ENCODE data around the gene KRTAP5-2.
A peak's percentile ranks its signal among the peaks of the same experiment; 100 is the strongest.

KRTAP5-2 gene

DNA sequence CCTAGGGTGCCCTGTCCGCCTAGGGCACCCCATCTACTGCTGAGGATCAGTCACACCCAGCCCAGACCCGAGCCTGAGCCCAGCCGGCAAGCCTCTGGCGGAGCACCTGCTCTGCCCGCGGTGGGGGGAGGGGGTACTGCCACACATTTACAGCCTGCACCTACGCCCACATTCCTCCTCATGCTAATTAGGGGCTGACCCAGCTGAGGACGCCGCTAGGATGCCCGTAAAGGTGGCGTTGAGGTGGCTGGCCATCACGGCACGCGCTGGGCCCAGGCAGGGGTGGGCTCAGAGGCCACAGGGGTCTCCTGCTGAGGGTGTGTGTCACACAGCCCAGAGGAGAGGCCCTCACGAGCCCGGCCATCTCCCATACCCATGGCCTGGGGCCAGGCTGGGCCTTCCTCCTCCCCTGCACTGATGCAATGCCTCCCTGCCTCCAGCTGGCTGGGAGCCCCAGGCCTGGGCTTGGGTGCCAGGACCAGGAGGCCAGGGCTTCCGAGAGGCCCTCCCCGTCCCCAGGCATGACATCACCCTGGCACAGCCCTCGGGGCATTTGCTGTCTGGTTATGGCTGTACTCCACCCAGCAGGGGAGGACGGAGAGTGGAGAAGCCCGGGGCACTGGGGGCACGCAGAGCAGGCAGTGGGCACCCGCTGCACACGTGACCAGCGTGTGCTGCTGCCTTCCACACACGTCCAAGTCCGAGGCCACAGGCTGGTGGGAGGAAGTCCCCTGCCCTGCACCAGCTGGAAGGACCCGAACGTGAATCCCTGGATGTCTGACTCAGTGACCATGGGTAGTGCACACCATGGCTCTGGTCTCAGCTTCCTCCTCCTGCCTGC is 38.8 kb downstream of the KRTAP5-2 start:
- H3K9me3 ChIP-seq (ENCODE audit: control insufficient read depth, low read length), result no peaks in the 10 kb centered on the region
- peaks cover 25% of the 10 kb centered on the region for H3K4me1 ChIP-seq (ENCODE audit: control insufficient read depth, insufficient read depth, low read length)
- H3K4me3 ChIP-seq (ENCODE audit: low read length), result no peak overlapping the region
- peak; percentile 94 for DNase-seq (ENCODE audit: low read depth)
- peak overlapping the region; percentile 47 for H3K9ac ChIP-seq (ENCODE audit: low read length)
- H3K36me3 ChIP-seq (ENCODE audit: control insufficient read depth, insufficient read depth, low read length, severe bottlenecking), result no peaks in the 10 kb centered on the region
- H3K27me3 ChIP-seq (replicated peaks; ENCODE audit: control insufficient read depth, insufficient read depth, low read length), result no peaks in the 10 kb centered on the region

DNA sequence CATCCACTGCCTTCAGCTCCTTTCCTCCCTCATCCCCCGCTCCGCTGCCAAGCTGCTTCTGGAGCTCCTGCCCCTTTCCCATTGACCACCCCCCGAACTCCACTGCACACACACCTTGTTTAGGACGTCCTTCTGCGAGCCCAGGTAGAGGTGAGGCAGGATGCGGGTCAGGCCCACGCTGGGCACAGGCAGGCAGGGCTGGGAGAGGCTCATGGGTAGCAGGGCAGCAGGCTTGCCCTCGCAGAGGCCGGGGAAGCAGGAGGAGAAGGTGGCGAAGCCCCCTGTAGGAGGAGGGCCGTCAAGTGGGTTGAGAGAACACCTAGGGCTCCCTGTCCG is 39.4 kb downstream of the KRTAP5-2 start:
- no peak overlapping the region for H3K4me3 ChIP-seq (ENCODE audit: low read length)
- H3K9me3 ChIP-seq (ENCODE audit: control insufficient read depth, low read length), result no peaks in the 10 kb centered on the region
- no peaks in the 10 kb centered on the region for H3K36me3 ChIP-seq (ENCODE audit: control insufficient read depth, insufficient read depth, low read length, severe bottlenecking)
- H3K9ac ChIP-seq (ENCODE audit: low read length), result peak overlapping the region; percentile 47
- H3K4me1 ChIP-seq (ENCODE audit: control insufficient read depth, insufficient read depth, low read length), result peaks cover 25% of the 10 kb centered on the region
- H3K27me3 ChIP-seq (replicated peaks; ENCODE audit: control insufficient read depth, insufficient read depth, low read length), result no peaks in the 10 kb centered on the region
- DNase-seq (ENCODE audit: low read depth), result no peak

DNA sequence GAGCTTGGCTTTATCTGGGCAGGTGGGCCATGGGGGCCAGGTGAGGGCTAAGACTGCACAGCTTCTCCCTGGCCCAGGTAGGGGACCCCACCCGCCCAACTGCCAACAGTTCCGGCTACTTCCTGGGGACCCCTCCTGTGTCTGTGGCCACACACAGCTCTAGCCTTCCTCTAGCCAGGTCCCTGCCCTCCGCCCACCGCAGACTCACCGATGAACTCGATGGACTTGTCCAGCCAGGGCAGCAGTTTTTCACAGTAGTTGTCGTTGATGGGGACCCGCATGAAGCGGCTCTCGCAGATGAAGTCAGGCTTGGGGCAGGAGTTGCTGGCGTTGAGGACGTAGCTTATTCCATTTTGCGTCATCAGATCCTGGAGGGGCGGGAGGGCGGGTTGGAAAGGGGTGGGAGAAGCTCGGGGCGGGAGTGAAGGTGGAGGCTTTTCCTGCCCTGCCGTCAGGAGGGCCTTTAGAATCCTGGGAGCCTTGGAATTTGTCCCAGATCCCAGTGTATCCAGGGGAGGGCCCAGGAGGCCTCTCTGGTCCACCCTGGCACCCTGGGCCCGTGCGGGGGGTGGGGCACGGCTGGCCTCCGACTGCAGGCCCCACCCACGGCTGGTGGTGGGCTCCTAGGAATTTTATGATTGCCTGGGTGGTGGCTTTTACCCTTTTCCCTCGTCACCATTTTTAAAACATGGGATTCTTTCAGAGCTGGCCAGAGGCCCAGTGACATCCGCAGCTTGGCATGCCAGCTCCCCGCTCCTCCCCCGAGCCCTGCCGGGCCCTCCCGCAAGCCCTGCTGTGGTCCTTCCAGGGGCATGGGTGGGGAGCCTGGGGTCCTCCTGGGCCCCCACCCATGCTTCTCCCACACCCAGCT is 40.0 kb downstream of the KRTAP5-2 start:
- DNase-seq (ENCODE audit: low read depth), result peak; percentile 85
- no peak overlapping the region for H3K4me3 ChIP-seq (ENCODE audit: low read length)

GRCh38 chr11:1557051-1557884 is 40.8 kb downstream of the KRTAP5-2 start:
- no peak overlapping the region for H3K9ac ChIP-seq (ENCODE audit: low read length)
- peaks cover 6% of the 10 kb centered on the region for H3K27me3 ChIP-seq (replicated peaks; ENCODE audit: control insufficient read depth, insufficient read depth, low read length)
- DNase-seq (ENCODE audit: low read depth), result no peak
- no peak overlapping the region for H3K4me3 ChIP-seq (ENCODE audit: low read length)
- no peaks in the 10 kb centered on the region for H3K9me3 ChIP-seq (ENCODE audit: control insufficient read depth, low read length)
- no peaks in the 10 kb centered on the region for H3K36me3 ChIP-seq (ENCODE audit: control insufficient read depth, insufficient read depth, low read length, severe bottlenecking)
- H3K4me1 ChIP-seq (ENCODE audit: control insufficient read depth, insufficient read depth, low read length), result peaks cover 25% of the 10 kb centered on the region

More for the DNA sequence above, 40.0 kb downstream of the KRTAP5-2 start:
- Histone ChIP-seq H3K9ac (ENCODE audit: low read length) (peak overlapping the region; percentile 47), H3K27me3 (replicated peaks; ENCODE audit: control insufficient read depth, insufficient read depth, low read length) (peaks cover 6% of the 10 kb centered on the region), H3K36me3 (ENCODE audit: control insufficient read depth, insufficient read depth, low read length, severe bottlenecking) (no peaks in the 10 kb centered on the region), H3K4me1 (ENCODE audit: control insufficient read depth, insufficient read depth, low read length) (peaks cover 25% of the 10 kb centered on the region), H3K9me3 (ENCODE audit: control insufficient read depth, low read length) (no peaks in the 10 kb centered on the region)

DNA sequence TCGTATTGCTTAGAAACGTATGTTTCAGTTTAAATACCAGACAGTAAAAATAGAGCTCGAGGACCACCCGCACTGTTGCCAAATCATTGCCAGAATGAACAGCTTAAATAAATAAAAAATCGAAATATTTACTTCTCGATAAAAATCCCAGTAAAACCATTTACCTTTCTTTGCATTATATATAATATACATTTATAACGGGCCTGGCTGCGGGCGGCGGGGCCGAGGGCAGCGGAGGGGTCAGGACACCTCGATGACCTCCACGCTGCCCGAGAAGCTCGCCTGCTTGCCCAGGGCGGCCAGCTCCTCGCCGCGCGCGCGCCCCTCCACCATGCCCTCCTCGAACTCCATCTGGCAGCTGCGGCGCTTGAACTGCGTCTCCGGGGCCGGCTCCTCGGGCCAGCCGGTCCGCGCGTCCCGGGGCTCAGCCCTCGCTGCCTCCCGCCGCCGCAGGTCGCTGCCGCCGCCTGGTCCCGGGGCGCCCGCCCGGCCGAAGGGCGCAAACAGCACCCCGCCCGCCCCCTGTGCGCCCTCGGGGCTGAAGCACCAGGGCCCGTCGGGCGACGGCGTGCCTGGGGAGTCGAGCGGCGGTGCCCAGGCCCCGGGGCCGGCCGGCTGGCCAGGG is 41.7 kb downstream of the KRTAP5-2 start:
- H3K4me1 ChIP-seq (ENCODE audit: control insufficient read depth, insufficient read depth, low read length), result peaks cover 21% of the 10 kb centered on the region
- H3K4me3 ChIP-seq (ENCODE audit: low read length), result no peak overlapping the region
- no peak overlapping the region for H3K9ac ChIP-seq (ENCODE audit: low read length)
- no peaks in the 10 kb centered on the region for H3K36me3 ChIP-seq (ENCODE audit: control insufficient read depth, insufficient read depth, low read length, severe bottlenecking)
- no peaks in the 10 kb centered on the region for H3K9me3 ChIP-seq (ENCODE audit: control insufficient read depth, low read length)
- no peak for DNase-seq (ENCODE audit: low read depth)
- peaks cover 6% of the 10 kb centered on the region for H3K27me3 ChIP-seq (replicated peaks; ENCODE audit: control insufficient read depth, insufficient read depth, low read length)

DNA sequence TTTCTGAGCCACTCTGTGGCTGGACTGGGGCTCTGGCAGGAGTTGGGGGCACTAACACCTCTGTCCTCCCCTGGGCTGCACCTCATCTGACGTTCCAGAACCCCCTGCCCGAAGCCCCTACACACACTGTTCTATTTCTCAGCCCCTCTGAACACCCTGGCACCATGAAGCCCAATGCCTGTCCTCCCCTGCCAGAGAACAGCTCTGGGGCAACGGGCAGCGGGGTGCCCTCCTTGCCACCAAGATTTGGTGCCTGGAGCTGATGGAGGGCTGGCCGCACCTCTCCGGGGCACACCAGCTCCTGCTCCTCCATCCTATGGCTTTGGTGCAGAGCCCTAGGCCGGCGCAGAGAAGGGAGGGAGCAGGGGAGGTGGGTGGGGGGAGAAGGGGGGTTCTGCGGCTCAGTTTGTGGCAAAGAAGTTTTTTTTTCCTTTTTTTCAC is 42.4 kb downstream of the KRTAP5-2 start:
- H3K9me3 ChIP-seq (ENCODE audit: control insufficient read depth, low read length), result no peaks in the 10 kb centered on the region
- no peak for DNase-seq (ENCODE audit: low read depth)
- H3K36me3 ChIP-seq (ENCODE audit: control insufficient read depth, insufficient read depth, low read length, severe bottlenecking), result no peaks in the 10 kb centered on the region
- no peak overlapping the region for H3K4me3 ChIP-seq (ENCODE audit: low read length)
- H3K27me3 ChIP-seq (replicated peaks; ENCODE audit: control insufficient read depth, insufficient read depth, low read length), result peaks cover 6% of the 10 kb centered on the region
- H3K4me1 ChIP-seq (ENCODE audit: control insufficient read depth, insufficient read depth, low read length), result peaks cover 21% of the 10 kb centered on the region
- no peak overlapping the region for H3K9ac ChIP-seq (ENCODE audit: low read length)

DNA sequence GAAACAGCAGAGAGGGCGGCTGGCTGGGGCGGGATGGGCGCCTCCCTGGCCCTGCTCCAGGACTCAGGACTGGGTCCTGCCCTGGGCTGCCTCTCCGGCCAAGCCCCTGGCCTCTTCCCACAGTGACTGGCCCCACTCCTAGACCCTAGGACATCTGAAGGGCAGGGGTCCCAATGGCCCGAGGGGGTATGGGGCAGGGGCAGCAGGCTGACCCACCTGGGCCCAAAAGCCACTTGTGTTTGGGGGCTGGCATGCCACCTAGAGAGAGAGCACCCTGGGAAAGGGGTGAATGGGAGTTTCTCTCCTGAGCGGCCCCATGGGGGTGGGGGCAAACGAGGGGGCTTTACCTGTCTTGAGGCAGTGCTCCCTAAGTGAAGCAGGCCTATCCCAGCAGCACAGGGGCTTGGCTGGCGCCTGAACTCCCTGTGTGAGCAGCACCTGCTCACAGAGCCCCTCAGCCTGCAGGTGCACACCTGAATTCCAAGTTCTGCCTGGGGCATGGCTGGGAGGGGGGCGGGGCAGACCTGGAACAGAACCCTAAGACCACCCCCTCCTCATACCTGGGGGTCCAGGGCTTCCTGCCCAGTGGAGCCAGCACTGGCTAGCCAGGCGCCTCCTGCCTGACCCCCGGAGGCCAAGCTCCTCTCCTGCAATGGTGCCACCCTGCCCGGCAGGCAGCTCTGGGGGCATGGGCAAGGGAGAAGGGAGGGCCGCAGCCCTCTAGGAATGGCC is 42.9 kb downstream of the KRTAP5-2 start:
- Histone ChIP-seq H3K27me3 (replicated peaks; ENCODE audit: control insufficient read depth, insufficient read depth, low read length) (peaks cover 6% of the 10 kb centered on the region), H3K36me3 (ENCODE audit: control insufficient read depth, insufficient read depth, low read length, severe bottlenecking) (no peaks in the 10 kb centered on the region), H3K4me1 (ENCODE audit: control insufficient read depth, insufficient read depth, low read length) (peaks cover 21% of the 10 kb centered on the region), H3K4me3 (ENCODE audit: low read length) (no peak overlapping the region), H3K9ac (ENCODE audit: low read length) (no peak overlapping the region), H3K9me3 (ENCODE audit: control insufficient read depth, low read length) (no peaks in the 10 kb centered on the region)
- no peak for DNase-seq (ENCODE audit: low read depth)

DNA sequence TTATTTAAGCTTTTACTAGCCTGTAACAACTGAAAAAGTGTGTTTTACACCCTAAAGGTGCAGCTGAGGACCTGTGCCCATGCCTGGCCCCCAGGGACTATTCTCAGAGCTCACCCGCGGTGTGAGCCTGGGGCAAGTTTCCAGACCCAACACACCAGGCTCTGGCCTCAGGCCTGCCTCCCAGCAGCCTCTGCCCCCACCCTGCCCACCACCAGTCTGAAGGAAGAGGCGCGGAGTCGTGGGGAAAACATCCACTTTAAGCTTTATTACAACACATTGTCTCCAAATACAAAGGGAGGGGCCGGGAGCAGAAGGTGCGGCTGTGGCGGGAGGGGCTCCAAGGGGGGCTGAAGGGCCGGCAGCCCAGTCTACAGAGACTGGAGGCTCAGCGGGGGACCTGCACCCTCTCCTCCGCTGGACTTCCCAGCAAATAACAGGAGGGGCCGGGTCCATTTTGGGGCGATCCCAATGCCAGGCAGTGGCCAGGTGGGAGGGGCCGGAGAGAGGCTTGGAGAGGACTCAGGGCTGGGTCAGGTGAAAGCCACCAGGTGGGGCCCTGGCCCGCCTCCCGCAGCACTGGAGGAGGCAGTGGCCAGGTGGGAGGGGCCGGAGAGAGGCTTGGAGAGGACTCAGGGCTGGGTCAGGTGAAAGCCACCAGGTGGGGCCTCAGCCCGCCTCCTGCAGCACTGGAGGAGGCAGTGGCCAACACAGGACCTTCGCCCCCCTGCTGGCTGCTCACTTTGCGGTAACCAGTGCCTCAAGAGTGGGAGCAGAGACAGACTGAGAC is 44.1 kb downstream of the KRTAP5-2 start:
- Histone ChIP-seq H3K9me3 (ENCODE audit: control insufficient read depth, low read length) (no peaks in the 10 kb centered on the region), H3K9ac (ENCODE audit: low read length) (no peak overlapping the region), H3K4me3 (ENCODE audit: low read length) (no peak overlapping the region), H3K4me1 (ENCODE audit: control insufficient read depth, insufficient read depth, low read length) (peaks cover 11% of the 10 kb centered on the region), H3K27me3 (replicated peaks; ENCODE audit: control insufficient read depth, insufficient read depth, low read length) (peaks cover 9% of the 10 kb centered on the region), H3K36me3 (ENCODE audit: control insufficient read depth, insufficient read depth, low read length, severe bottlenecking) (no peaks in the 10 kb centered on the region)
- DNase-seq (ENCODE audit: low read depth), result no peak

GRCh38 chr11:1549338-1550330 is 48.5 kb downstream of the KRTAP5-2 start:
- no peaks in the 10 kb centered on the region for H3K36me3 ChIP-seq (ENCODE audit: control insufficient read depth, insufficient read depth, low read length, severe bottlenecking)
- no peak for DNase-seq (ENCODE audit: low read depth)
- no peak overlapping the region for H3K4me3 ChIP-seq (ENCODE audit: low read length)
- no peak overlapping the region for H3K9ac ChIP-seq (ENCODE audit: low read length)
- peaks cover 27% of the 10 kb centered on the region for H3K27me3 ChIP-seq (replicated peaks; ENCODE audit: control insufficient read depth, insufficient read depth, low read length)
- H3K4me1 ChIP-seq (ENCODE audit: control insufficient read depth, insufficient read depth, low read length), result peaks cover 10% of the 10 kb centered on the region
- H3K9me3 ChIP-seq (ENCODE audit: control insufficient read depth, low read length), result no peaks in the 10 kb centered on the region

Measured in adipocyte (in vitro differentiated cells).